MM.1S (cell line): ENCODE measurements around the gene PELO.
"Not testable (repeated sequence)": the region's sequence is repeated elsewhere in the genome, so short reads cannot be mapped to it uniquely, and the experiment has no call there.

Experiments
- DNase-seq: peaks from one replicate; pipeline ENCODE4 v3.0.0-alpha.2; 2015
- H2AFZ ChIP-seq: fragments of 300-600 bp; sonication (generic); 2 replicates; pipeline ENCODE4 v1.6.0; 2016; ENCODE audit warnings: antibody characterized with exemption, low read length
- H3F3A ChIP-seq: fragments of 300-600 bp; sonication (generic); 2 replicates; pipeline ENCODE4 v1.6.1; 2016; ENCODE audit warnings: mild to moderate bottlenecking, antibody characterized with exemption, low read length, moderate library complexity, mixed read lengths; ENCODE audit not compliant: insufficient read depth
- H3K27ac ChIP-seq: fragments of 300-600 bp; sonication (generic); 2 replicates; pipeline ENCODE4 v1.5.1; 2016; ENCODE audit warnings: mild to moderate bottlenecking, low read length
- H3K27me3 ChIP-seq: fragments of 300-600 bp; sonication (generic); replicated peaks from 2 replicates; pipeline ENCODE4 v1.6.0; 2016; ENCODE audit warnings: low read length; ENCODE audit not compliant: insufficient read depth
- H3K36me3 ChIP-seq: fragments of 300-600 bp; sonication (generic); replicated peaks from 2 replicates; pipeline ENCODE4 v1.6.1; 2016; ENCODE audit warnings: mild to moderate bottlenecking, low read length, mixed read lengths; ENCODE audit not compliant: insufficient read depth
- H3K4me1 ChIP-seq: fragments of 300-600 bp; sonication (generic); 2 replicates; pipeline ENCODE4 v1.6.1; 2016; ENCODE audit warnings: low read length, mixed read lengths
- H3K4me2 ChIP-seq: fragments of 300-600 bp; sonication (generic); 2 replicates; pipeline ENCODE4 v1.6.0; 2016; ENCODE audit warnings: low read depth, low read length
- H3K4me3 ChIP-seq: fragments of 300-600 bp; sonication (generic); 2 replicates; pipeline ENCODE4 v1.5.1; 2016; ENCODE audit warnings: low read length, mixed read lengths
- H3K79me2 ChIP-seq: fragments of 300-600 bp; sonication (generic); 2 replicates; pipeline ENCODE4 v1.6.1; 2016; ENCODE audit warnings: mixed run types, low read length, mixed read lengths
- H3K9ac ChIP-seq: fragments of 300-600 bp; sonication (generic); 2 replicates; pipeline ENCODE4 v1.6.1; 2016; ENCODE audit warnings: low read length, mixed read lengths
- H3K9me2 ChIP-seq: fragments of 300-600 bp; sonication (generic); replicated peaks from 2 replicates; pipeline ENCODE4 v1.6.1; 2016; ENCODE audit warnings: mild to moderate bottlenecking, low read length, mixed read lengths; ENCODE audit not compliant: insufficient read depth
- H3K9me3 ChIP-seq: fragments of 300-600 bp; sonication (generic); replicated peaks from 2 replicates; pipeline ENCODE4 v1.6.1; 2016; ENCODE audit warnings: mild to moderate bottlenecking, low read length, mixed read lengths; ENCODE audit not compliant: insufficient read depth
- H4K20me1 ChIP-seq: fragments of 300-600 bp; sonication (generic); 2 replicates; pipeline ENCODE4 v1.6.1; 2016; ENCODE audit warnings: mild to moderate bottlenecking, low read length, moderate library complexity, mixed read lengths; ENCODE audit not compliant: insufficient read depth
- CTCF ChIP-seq: fragments of 300-600 bp; sonication (generic); IDR thresholded peaks from 2 replicates; pipeline ENCODE4 v1.5.1; 2016; ENCODE audit warnings: antibody characterized with exemption, low read length, mixed read lengths
- EZH2 ChIP-seq: fragments of 300-600 bp; sonication (generic); optimal IDR thresholded peaks from 2 replicates; pipeline ENCODE3; 2017; ENCODE audit warnings: low read depth, mild to moderate bottlenecking, antibody characterized with exemption, low read length, mixed read lengths
- EZH2phosphoT487 ChIP-seq: fragments of 300-600 bp; sonication (generic); IDR thresholded peaks from 2 replicates; pipeline ENCODE4 v1.6.1; 2018; ENCODE audit warnings: antibody characterized with exemption, low read length

Gene PELO

DNA sequence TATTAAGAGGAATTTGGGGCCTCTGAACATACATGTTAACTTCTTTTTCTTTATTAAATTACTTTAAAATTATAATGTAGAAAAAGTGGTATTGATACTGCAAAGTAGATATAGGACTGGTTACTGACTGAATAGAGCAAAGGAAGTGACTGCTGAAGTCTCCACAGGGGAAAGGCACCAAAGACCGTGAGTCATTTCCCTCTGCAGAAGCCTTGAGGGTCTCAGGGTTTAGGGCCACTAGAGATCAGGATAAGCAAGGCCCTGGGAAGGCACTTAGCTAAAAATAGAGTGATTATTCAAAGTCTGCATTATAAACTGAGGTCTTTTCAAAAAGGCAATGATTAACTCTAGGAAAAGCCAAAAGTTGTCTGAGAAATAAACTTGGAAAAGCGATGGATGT, 44.7 kb upstream of the PELO start:
- no peak overlapping the region for H3K4me2 ChIP-seq
- no peak overlapping the region for H3K9ac ChIP-seq
- no peaks in the 10 kb centered on the region for H3K79me2 ChIP-seq
- no peaks in the 10 kb centered on the region for H3F3A ChIP-seq
- no peak overlapping the region for H2AFZ ChIP-seq
- H4K20me1 ChIP-seq = no peaks in the 10 kb centered on the region
- H3K4me3 ChIP-seq = no peak overlapping the region
- DNase-seq = no peak
- no peaks in the 10 kb centered on the region for H3K9me3 ChIP-seq
- H3K27ac ChIP-seq = no peak overlapping the region
- TF ChIP-seq CTCF (no peak), EZH2 (no peak), EZH2phosphoT487 (no peak)
- H3K27me3 ChIP-seq = no peaks in the 10 kb centered on the region
- H3K9me2 ChIP-seq = no peaks in the 10 kb centered on the region
- no peaks in the 10 kb centered on the region for H3K36me3 ChIP-seq
- no peaks in the 10 kb centered on the region for H3K4me1 ChIP-seq

DNA sequence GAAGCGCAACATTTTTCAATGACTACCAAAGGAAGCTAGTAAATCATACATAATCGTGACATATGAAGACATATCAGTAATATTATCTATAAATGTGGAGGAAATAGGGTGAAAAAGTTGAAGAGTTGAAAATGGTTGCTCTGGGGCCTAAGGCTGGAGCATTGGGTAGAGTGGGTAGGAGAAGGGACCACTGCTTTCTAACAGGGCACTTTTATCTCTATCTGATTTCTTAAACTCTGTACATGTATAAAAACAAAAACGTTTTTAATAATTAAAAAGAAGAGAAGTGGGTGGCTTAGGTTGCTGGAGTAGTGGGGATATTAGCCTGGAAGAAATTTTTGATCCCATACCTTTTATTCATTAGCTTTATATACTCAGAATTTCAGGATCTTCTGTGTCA, 44.2 kb upstream of the PELO start:
- Histone ChIP-seq H3F3A (no peaks in the 10 kb centered on the region), H2AFZ (no peak overlapping the region), H3K4me2 (no peak overlapping the region), H3K4me1 (no peaks in the 10 kb centered on the region), H3K27ac (no peak overlapping the region), H3K4me3 (no peak overlapping the region), H4K20me1 (no peaks in the 10 kb centered on the region), H3K9me3 (no peaks in the 10 kb centered on the region), H3K36me3 (no peaks in the 10 kb centered on the region), H3K9me2 (no peaks in the 10 kb centered on the region), H3K79me2 (no peaks in the 10 kb centered on the region), H3K9ac (no peak overlapping the region), H3K27me3 (no peaks in the 10 kb centered on the region)
- DNase-seq = no peak
- TF ChIP-seq CTCF = no peak
- TF ChIP-seq EZH2 = no peak
- no peak for TF ChIP-seq EZH2phosphoT487

GRCh38 chr5:52743970-52744369, 43.7 kb upstream of the PELO start:
- Histone ChIP-seq H3K79me2 (no peaks in the 10 kb centered on the region), H3F3A (no peaks in the 10 kb centered on the region), H3K27ac (no peak overlapping the region), H3K4me3 (no peak overlapping the region), H3K4me2 (no peak overlapping the region), H2AFZ (no peak overlapping the region), H3K9me3 (no peaks in the 10 kb centered on the region), H4K20me1 (no peaks in the 10 kb centered on the region), H3K9ac (no peak overlapping the region), H3K9me2 (no peaks in the 10 kb centered on the region), H3K36me3 (no peaks in the 10 kb centered on the region), H3K27me3 (no peaks in the 10 kb centered on the region), H3K4me1 (no peaks in the 10 kb centered on the region)
- TF ChIP-seq EZH2 = no peak
- DNase-seq = no peak

DNA sequence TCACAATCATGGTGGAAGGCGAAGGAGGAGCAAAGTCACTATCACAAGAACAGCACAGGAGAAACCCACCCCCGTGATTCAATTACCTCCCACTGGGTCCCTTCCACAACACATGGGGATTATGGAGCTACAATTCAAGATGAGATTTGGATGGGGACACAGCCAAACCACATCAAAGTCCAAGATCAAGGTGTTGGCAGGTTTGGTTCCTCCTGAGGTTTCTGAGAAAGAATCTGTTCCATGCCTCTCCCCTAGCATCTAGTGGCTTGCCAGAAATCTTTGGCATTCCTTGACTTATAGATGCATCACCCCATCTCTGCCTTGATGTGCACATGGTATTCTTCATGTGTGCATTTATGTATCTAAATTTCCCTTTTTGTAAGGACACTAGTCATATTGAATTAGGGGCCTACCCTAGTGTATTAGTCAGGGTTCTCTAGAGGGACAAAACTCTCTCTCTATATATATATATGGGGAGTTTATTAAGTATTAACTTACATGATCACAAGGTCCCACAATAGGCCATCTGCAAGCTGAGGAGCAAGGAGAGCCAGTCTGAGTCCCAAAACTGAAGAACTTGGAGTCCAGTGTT, 42.8 kb upstream of the PELO start:
- not testable (repeated sequence) for H3K9me3 ChIP-seq, H3K27ac ChIP-seq, H4K20me1 ChIP-seq, H3K79me2 ChIP-seq, H3K4me3 ChIP-seq, H3K36me3 ChIP-seq, H3K4me1 ChIP-seq, DNase-seq, H3K9ac ChIP-seq, H3K27me3 ChIP-seq, H2AFZ ChIP-seq, H3K9me2 ChIP-seq, H3F3A ChIP-seq, H3K4me2 ChIP-seq
